ENCODE measurements around the gene SLC7A6OS.
A peak's percentile ranks its signal among the peaks of the same experiment; 100 is the strongest.

The SLC7A6OS gene

DNA sequence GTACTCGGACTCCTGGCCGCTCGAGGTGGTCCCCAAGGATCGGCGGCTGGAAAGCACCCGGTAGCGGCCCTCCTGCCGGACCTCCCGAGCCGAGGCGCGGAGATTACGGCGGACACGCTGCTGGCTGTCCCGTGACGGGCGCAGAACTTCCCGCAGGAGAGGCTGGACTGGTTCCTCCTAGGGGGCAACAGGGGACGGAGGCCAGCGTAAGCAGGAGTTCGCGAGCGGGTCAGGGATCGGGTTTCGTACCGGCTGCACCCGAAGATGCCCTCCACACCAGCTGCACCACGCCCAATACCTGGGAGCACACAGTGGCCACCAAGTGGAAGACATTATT lies 341 bp downstream of the SLC7A6OS start:
- TF ChIP-seq, protein P1, sequence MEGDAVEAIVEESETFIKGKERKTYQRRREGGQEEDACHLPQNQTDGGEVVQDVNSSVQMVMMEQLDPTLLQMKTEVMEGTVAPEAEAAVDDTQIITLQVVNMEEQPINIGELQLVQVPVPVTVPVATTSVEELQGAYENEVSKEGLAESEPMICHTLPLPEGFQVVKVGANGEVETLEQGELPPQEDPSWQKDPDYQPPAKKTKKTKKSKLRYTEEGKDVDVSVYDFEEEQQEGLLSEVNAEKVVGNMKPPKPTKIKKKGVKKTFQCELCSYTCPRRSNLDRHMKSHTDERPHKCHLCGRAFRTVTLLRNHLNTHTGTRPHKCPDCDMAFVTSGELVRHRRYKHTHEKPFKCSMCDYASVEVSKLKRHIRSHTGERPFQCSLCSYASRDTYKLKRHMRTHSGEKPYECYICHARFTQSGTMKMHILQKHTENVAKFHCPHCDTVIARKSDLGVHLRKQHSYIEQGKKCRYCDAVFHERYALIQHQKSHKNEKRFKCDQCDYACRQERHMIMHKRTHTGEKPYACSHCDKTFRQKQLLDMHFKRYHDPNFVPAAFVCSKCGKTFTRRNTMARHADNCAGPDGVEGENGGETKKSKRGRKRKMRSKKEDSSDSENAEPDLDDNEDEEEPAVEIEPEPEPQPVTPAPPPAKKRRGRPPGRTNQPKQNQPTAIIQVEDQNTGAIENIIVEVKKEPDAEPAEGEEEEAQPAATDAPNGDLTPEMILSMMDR (IDR thresholded peaks at IDR 0.05; ENCODE audit: low read depth, low read length), result no peak
- no peak for TF ChIP-seq POLR2A (IDR thresholded peaks at IDR 0.05; ENCODE audit: extremely low read depth, insufficient read length)
- TF ChIP-seq, protein P2, sequence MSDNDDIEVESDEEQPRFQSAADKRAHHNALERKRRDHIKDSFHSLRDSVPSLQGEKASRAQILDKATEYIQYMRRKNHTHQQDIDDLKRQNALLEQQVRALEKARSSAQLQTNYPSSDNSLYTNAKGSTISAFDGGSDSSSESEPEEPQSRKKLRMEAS (IDR thresholded peaks at IDR 0.05; ENCODE audit: low read depth, low read length), result no peak
- DNase-seq (ENCODE audit: low read depth), result no peak

DNA sequence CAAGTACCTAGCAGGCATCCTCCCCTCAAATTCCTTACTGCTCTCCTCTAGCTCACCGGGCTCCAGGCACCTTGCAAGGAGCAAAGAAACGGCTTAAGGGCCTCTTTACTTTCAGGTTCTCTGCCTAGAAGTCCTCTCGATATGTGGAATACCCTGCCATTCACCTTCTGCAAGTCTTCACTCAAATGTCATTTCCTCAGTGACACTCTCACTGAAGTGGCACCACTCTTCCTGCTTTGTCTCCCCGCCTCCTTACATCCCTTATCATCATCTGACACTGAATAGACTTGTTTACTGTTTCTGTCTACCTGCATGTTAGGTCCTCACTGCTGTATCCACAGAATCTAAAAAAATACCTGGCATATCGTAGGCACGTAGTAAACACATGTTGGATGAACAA lies 947 bp downstream of the SLC7A6OS start:
- DNase-seq (ENCODE audit: low read depth), result peak; percentile 37
- TF ChIP-seq, protein P2 (IDR thresholded peaks at IDR 0.05; ENCODE audit: low read depth, low read length), result no peak
- TF ChIP-seq, protein P1 (IDR thresholded peaks at IDR 0.05; ENCODE audit: low read depth, low read length), result no peak

More for the DNA sequence above, 341 bp downstream of the SLC7A6OS start:
- H3K4me3 ChIP-seq (ENCODE audit: low read depth, low read length), result peak overlapping the region; percentile 97

DNA sequence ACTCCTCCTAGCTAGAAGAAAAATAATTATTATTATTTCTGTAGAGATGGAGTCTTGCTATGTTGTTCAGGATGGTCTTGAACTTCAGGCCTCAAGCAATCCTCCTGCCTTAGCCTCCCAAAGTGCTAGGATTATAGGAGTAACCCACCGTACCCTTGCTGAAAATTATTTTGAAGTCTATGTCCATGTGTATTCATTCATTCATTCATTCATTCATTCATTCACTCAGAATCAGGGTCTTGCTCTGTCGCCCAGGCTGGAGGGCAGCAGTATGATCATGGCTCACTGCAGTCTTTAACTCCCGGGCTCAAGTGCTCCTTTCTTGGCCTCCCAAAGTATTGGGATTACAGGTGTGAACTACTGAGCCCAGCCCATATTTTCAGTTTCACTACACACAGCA lies 4.1 kb downstream of the SLC7A6OS start:
- DNase-seq (ENCODE audit: low read depth), result no peak
- no peak overlapping the region for H3K4me3 ChIP-seq (ENCODE audit: low read depth, low read length)
- TF ChIP-seq MYC (IDR thresholded peaks at IDR 0.05; ENCODE audit: low read depth, low read length) (no peak), POLR2A (IDR thresholded peaks at IDR 0.05; ENCODE audit: extremely low read depth, insufficient read length) (no peak)
- TF ChIP-seq, protein P1 (IDR thresholded peaks at IDR 0.05; ENCODE audit: low read depth, low read length), result no peak
- TF ChIP-seq, protein P2 (IDR thresholded peaks at IDR 0.05; ENCODE audit: low read depth, low read length), result no peak

More for the DNA sequence above, 947 bp downstream of the SLC7A6OS start:
- peak overlapping the region; percentile 97 for H3K4me3 ChIP-seq (ENCODE audit: low read depth, low read length)

DNA sequence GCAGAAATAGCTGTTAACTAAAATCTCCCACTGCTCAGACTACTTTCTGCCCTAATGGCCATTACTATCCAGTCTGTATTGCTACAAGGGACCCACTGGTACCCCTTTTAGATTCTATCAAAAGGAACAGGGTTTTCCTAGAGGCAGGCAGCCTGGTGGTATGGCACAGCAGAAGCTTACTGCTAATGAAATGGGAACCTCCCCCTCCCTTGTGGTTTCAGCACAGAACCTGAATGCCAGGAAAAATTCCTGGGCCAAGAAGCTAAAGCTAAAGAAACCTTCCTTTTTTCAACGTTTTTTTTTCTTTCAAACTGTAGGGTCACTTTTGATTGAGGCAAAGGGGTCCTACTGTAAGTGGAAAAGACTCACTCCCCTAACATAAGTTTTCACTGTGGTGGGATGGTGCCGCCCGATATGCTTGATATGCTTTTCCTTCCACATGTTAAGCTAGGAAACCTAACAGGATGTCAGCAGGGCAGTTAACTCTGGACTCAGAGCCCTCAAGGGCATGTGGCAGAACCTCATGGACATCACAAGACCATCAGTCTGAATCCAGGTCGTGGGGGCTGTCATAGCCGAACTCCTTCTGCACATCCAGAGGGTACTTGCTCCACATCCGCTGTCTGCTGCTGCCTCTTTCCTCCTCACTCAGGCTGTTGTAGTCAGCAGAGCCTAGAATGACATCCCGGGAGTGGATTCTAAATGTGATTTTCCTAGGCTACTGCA lies 9.8 kb downstream of the SLC7A6OS start:
- no peak for DNase-seq (ENCODE audit: low read depth)
- TF ChIP-seq, protein P2 (IDR thresholded peaks at IDR 0.05; ENCODE audit: low read depth, low read length), result no peak
- TF ChIP-seq POLR2A (IDR thresholded peaks at IDR 0.05; ENCODE audit: extremely low read depth, insufficient read length) (no peak), MYC (IDR thresholded peaks at IDR 0.05; ENCODE audit: low read depth, low read length) (no peak)
- TF ChIP-seq, protein P1 (IDR thresholded peaks at IDR 0.05; ENCODE audit: low read depth, low read length), result no peak
- no peak overlapping the region for H3K4me3 ChIP-seq (ENCODE audit: low read depth, low read length)

DNA sequence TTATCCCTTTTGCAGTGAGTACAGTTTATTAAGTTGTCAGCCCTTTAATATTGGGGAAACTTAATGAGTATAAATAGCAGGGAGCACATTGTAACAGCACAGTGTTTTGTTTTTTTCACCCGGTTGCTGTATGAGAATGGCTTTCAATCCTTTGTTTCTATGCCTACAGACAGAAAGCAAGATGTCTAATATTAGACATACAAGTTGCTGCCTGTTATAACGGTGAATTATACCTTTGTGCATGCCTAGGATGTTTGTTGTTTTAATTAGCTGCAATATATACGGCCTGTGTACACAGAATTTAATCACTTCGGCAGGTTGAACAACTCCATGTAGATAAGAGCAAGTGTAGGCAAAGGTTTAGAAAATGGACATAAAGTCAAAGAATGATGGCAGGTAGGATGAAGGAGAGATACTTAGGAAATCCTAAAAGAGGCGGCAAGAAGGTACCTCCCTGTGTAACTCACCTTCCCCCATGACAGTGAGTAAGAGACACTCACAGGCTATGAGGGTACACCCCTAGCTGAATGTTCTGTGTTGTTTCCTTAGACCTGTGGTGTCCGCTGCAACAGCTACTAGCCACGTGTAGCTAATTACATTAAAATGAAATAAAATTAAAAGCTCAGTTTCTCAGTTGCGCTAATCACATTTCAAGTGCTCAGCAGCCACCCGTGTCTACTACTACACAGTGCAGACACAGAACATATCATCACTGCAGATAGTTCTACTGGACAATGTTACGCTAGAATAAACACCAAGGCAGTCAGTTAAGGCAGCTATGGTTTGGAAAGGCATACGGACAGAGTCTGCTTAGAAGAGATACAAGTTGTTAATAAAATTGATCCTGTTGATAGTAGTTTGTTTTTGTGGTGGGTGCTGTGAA lies 10.9 kb downstream of the SLC7A6OS start:
- H3K4me3 ChIP-seq (ENCODE audit: low read depth, low read length), result no peak overlapping the region
- no peak for DNase-seq (ENCODE audit: low read depth)
- TF ChIP-seq POLR2A (IDR thresholded peaks at IDR 0.05; ENCODE audit: extremely low read depth, insufficient read length), result no peak
- no peak for TF ChIP-seq MYC (IDR thresholded peaks at IDR 0.05; ENCODE audit: low read depth, low read length)
- TF ChIP-seq, protein P1 (IDR thresholded peaks at IDR 0.05; ENCODE audit: low read depth, low read length), result no peak
- TF ChIP-seq, protein P2 (IDR thresholded peaks at IDR 0.05; ENCODE audit: low read depth, low read length), result no peak
